Smooth muscle cell (in vitro differentiated cells): ENCODE data around the gene XYLT1. TPM values are rescaled to one million over a fixed set of nuclear protein-coding genes. Genes with fewer than 3 reads are reported as not detected.

ENCODE experiments used
- DNase-seq: peaks from one replicate; lab custom pipeline; 2025; ENCODE audit not compliant: unreplicated experiment; lab: John Stamatoyannopoulos, UW
- H2AFZ ChIP-seq: fragments of 200-600 bp; sonication (generic); 2 replicates; pipeline ENCODE4 v1.6.0; 2016; ENCODE audit warnings: antibody characterized with exemption, low read depth, mild to moderate bottlenecking
- H3F3A ChIP-seq: fragments of 200-600 bp; sonication (generic); 2 replicates; pipeline ENCODE4 v1.6.0; 2017; ENCODE audit warnings: antibody characterized with exemption, low read depth
- H3K27ac ChIP-seq: fragments of 200-600 bp; sonication (generic); 2 replicates; pipeline ENCODE4 v1.5.1; 2016; ENCODE audit warnings: low read depth, mild to moderate bottlenecking
- H3K27me3 ChIP-seq: fragments of 200-600 bp; sonication (generic); 2 replicates; pipeline ENCODE4 v1.6.1; 2016; ENCODE audit warnings: low read depth, mild to moderate bottlenecking
- H3K36me3 ChIP-seq: fragments of 200-600 bp; sonication (generic); 2 replicates; pipeline ENCODE4 v1.5.1; 2016; ENCODE audit warnings: low read depth
- H3K4me1 ChIP-seq: fragments of 200-600 bp; sonication (generic); 2 replicates; pipeline ENCODE4 v1.5.1; 2016; ENCODE audit warnings: low read depth
- H3K4me2 ChIP-seq: fragments of 200-600 bp; sonication (generic); 2 replicates; pipeline ENCODE4 v1.6.0; 2016; ENCODE audit warnings: mild to moderate bottlenecking
- H3K4me3 ChIP-seq: fragments of 200-600 bp; sonication (generic); 2 replicates; pipeline ENCODE4 v1.5.1; 2016; ENCODE audit warnings: mild to moderate bottlenecking
- H3K79me2 ChIP-seq: fragments of 200-600 bp; sonication (generic); 2 replicates; pipeline ENCODE4 v1.6.0; 2016; ENCODE audit warnings: low read depth, mild to moderate bottlenecking
- H3K9ac ChIP-seq: fragments of 200-600 bp; sonication (generic); 2 replicates; pipeline ENCODE4 v1.6.0; 2016; ENCODE audit warnings: low read depth
- H3K9me3 ChIP-seq: fragments of 200-600 bp; sonication (generic); replicated peaks from 2 replicates; pipeline ENCODE4 v1.5.1; 2016; ENCODE audit warnings: low read depth
- H4K20me1 ChIP-seq: fragments of 200-600 bp; sonication (generic); 2 replicates; pipeline ENCODE4 v1.6.0; 2016; ENCODE audit warnings: low read depth
- WGBS: methylation state at CpG from one replicate; pipeline ENCODE4 v1.1.7; 2016; ENCODE audit warnings: low lambda C conversion rate; 5-methylcytosine and 5-hydroxymethylcytosine counted together
- polyA plus RNA-seq: library from polyadenylated mRNA; unstranded; fragments of >200 nt; fragmentation: Nextera tagmentation; extraction: Ambion mirVana; gene quantifications from 2 replicates; pipeline ENCODE4 v1.2.1, GENCODE V29; 2016
- total RNA-seq: library from RNA; depleted of rRNA; stranded (reverse); fragments of >200 nt; gene quantifications from 2 replicates; pipeline ENCODE4 v1.2.3, GENCODE V29; 2014
- TF ChIP-seq, protein P1 (sequence below): fragments of 200-600 bp; sonication (generic); IDR thresholded peaks from 2 replicates; pipeline ENCODE4 v1.5.1; 2017; ENCODE audit warnings: borderline replicate concordance, mild to moderate bottlenecking, antibody characterized with exemption; ENCODE audit not compliant: insufficient read depth, poor library complexity, severe bottlenecking

XYLT1 gene
- total and polyA plus RNA-seq, 2 experiments from 2014 or later: 9.5 to 19.9 TPM

GRCh38 chr16:17470182-17470907 lies 415 bp downstream of the XYLT1 start:
- H3K4me2 ChIP-seq: peak overlapping the region; percentile 87
- H3K79me2 ChIP-seq: peaks cover 12% of the 10 kb centered on the region
- H3K4me1 ChIP-seq: peaks cover 25% of the 10 kb centered on the region
- peaks cover 49% of the 10 kb centered on the region for H4K20me1 ChIP-seq
- H2AFZ ChIP-seq: peak overlapping the region; percentile 2
- no peak for DNase-seq
- TF ChIP-seq, protein P1, sequence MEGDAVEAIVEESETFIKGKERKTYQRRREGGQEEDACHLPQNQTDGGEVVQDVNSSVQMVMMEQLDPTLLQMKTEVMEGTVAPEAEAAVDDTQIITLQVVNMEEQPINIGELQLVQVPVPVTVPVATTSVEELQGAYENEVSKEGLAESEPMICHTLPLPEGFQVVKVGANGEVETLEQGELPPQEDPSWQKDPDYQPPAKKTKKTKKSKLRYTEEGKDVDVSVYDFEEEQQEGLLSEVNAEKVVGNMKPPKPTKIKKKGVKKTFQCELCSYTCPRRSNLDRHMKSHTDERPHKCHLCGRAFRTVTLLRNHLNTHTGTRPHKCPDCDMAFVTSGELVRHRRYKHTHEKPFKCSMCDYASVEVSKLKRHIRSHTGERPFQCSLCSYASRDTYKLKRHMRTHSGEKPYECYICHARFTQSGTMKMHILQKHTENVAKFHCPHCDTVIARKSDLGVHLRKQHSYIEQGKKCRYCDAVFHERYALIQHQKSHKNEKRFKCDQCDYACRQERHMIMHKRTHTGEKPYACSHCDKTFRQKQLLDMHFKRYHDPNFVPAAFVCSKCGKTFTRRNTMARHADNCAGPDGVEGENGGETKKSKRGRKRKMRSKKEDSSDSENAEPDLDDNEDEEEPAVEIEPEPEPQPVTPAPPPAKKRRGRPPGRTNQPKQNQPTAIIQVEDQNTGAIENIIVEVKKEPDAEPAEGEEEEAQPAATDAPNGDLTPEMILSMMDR: no peak
- H3K36me3 ChIP-seq: no peaks in the 10 kb centered on the region
- no peaks in the 10 kb centered on the region for H3K27me3 ChIP-seq
- H3K9me3 ChIP-seq: no peaks in the 10 kb centered on the region
- H3K27ac ChIP-seq: peak overlapping the region; percentile 48
- peaks cover 9% of the 10 kb centered on the region for H3F3A ChIP-seq
- peak overlapping the region; percentile 22 for H3K9ac ChIP-seq
- WGBS: 0% methylated on average over 9 of the region's 95 CpGs
- H3K4me3 ChIP-seq: peak overlapping the region; percentile 72

DNA sequence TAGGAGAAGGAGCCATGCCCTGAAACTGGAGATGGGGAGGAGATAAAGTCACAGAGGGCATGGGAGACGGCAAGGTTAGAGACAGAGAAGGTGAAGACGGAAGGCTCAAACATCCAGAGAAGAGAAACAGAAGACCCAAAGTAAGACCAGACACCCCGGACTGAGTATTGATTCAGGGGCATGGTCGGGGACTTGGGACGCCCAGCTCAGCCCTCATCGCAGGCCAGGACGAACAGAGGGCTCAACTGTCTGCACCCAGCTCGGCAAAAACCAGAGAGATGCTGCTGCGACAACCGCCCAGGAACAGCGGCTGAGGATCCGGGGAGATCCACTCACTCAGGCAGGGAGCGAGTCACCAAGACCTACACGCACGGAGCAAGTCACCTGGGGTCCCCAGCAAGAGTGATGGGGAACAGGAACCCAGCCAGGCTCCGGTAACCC lies 999 bp downstream of the XYLT1 start:
- WGBS: 6% methylated on average over 16 of the region's 16 CpGs
- Histone ChIP-seq H4K20me1 (peaks cover 53% of the 10 kb centered on the region), H3K36me3 (no peaks in the 10 kb centered on the region), H3K4me2 (peak overlapping the region; percentile 87), H3K27ac (peak overlapping the region; percentile 48), H3K27me3 (no peaks in the 10 kb centered on the region), H2AFZ (peak overlapping the region; percentile 2), H3K9ac (peak overlapping the region; percentile 22), H3F3A (peaks cover 9% of the 10 kb centered on the region), H3K4me1 (peaks cover 25% of the 10 kb centered on the region), H3K4me3 (peak overlapping the region; percentile 72), H3K9me3 (no peaks in the 10 kb centered on the region), H3K79me2 (peaks cover 14% of the 10 kb centered on the region)
- no peak for DNase-seq
- TF ChIP-seq, protein P1: no peak

DNA sequence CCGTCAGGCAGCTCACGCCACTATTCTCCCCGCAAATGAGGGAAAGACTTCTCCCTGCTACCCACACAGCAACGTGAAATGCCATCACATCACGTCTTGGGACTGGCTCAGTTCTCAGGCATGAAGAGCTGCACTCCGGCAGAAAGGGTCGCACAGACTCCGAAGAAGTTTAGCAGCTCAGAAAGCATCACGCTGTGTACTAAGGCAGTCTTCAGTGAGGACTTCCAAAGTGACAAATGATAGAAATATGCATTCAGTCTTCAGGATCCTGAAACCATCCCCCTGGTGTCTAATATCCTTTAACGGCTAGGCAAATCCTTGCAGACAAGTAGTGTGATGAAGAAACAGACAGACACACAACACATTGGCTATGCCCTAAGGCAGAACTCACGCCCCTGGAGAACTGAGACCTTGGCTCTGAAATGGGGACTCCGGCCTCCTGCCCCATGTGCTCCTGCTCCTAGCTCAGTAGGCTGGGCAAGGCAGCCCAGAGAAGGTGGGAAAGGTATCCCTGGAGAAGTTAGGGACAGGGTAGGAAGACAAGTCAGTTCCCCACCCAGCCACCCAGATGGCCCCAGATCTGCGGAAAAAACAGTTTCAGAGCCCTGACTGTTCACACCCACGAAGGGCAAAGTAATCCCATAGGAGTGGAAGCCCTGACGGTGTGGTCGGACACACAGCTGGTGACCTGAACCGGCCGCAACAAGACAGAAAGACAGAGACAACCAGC lies 1.6 kb downstream of the XYLT1 start:
- H2AFZ ChIP-seq: peak overlapping the region; percentile 2
- DNase-seq: no peak
- H3K9me3 ChIP-seq: no peaks in the 10 kb centered on the region
- TF ChIP-seq, protein P1: no peak
- H3K36me3 ChIP-seq: no peaks in the 10 kb centered on the region
- H3K27ac ChIP-seq: peak overlapping the region; percentile 48
- peak overlapping the region; percentile 72 for H3K4me3 ChIP-seq
- peaks cover 24% of the 10 kb centered on the region for H3K4me1 ChIP-seq
- peak overlapping the region; percentile 22 for H3K9ac ChIP-seq
- H3K79me2 ChIP-seq: peaks cover 18% of the 10 kb centered on the region
- H3F3A ChIP-seq: peaks cover 9% of the 10 kb centered on the region
- H3K27me3 ChIP-seq: no peaks in the 10 kb centered on the region
- 11% methylated on average over 18 of the region's 18 CpGs for WGBS
- H4K20me1 ChIP-seq: peaks cover 54% of the 10 kb centered on the region
- peak overlapping the region; percentile 87 for H3K4me2 ChIP-seq
